ENCODE results near the gene SPTB.
"Not testable (repeated sequence)": the region's sequence is repeated elsewhere in the genome, so short reads cannot be mapped to it uniquely, and the experiment has no call there.

The SPTB gene

GRCh38 chr14:64879635-64880220, at the start of gene SPTB:
SPTB (minus strand) TSS chr14:64879907; CDS start chr14:64823094, 56,813 bp downstream.
- no peak for FAIRE-seq

- FAIRE-seq = no peak
Measured at GRCh38 chr14:64929014-64929359, 49.3 kb upstream of the SPTB start.

GRCh38 chr14:64928239-64929013, 48.7 kb upstream of the SPTB start:
- no peak for FAIRE-seq

- no peak for FAIRE-seq
Measured at GRCh38 chr14:64927031-64927430, 47.3 kb upstream of the SPTB start.

- FAIRE-seq = no peak
Measured at GRCh38 chr14:64926398-64926995, 46.8 kb upstream of the SPTB start.

GRCh38 chr14:64923015-64923414, 43.3 kb upstream of the SPTB start:
- FAIRE-seq = no peak

- FAIRE-seq = no peak
Measured at GRCh38 chr14:64920465-64920864, 40.8 kb upstream of the SPTB start.

GRCh38 chr14:64919618-64920017, 39.9 kb upstream of the SPTB start:
- FAIRE-seq = no peak

GRCh38 chr14:64919215-64919614, 39.5 kb upstream of the SPTB start:
- FAIRE-seq = no peak

- FAIRE-seq = no peak
Measured at GRCh38 chr14:64918216-64918615, 38.5 kb upstream of the SPTB start.

GRCh38 chr14:64915797-64916196, 36.1 kb upstream of the SPTB start:
- no peak for FAIRE-seq

GRCh38 chr14:64915029-64915424, 35.3 kb upstream of the SPTB start:
- FAIRE-seq = no peak

GRCh38 chr14:64914237-64915028, 34.7 kb upstream of the SPTB start, which contains the start of gene CHURC1:
CHURC1 (plus strand) TSS chr14:64914455; CDS start chr14:64914496, 41 bp downstream.
- FAIRE-seq = peak; percentile 94

GRCh38 chr14:64913477-64913876, 33.8 kb upstream of the SPTB start:
- not testable (repeated sequence) for FAIRE-seq

GRCh38 chr14:64912261-64912660, 32.6 kb upstream of the SPTB start:
- FAIRE-seq = no peak

- FAIRE-seq = peak; percentile 80
Measured at GRCh38 chr14:64910847-64911495, 31.3 kb upstream of the SPTB start.

GRCh38 chr14:64906022-64906421, 26.3 kb upstream of the SPTB start:
- no peak for FAIRE-seq

GRCh38 chr14:64899958-64900357, 20.3 kb upstream of the SPTB start:
- FAIRE-seq = no peak

- FAIRE-seq = peak; percentile 73
Measured at GRCh38 chr14:64891839-64892375, 12.2 kb upstream of the SPTB start.

GRCh38 chr14:64891173-64891838, 11.6 kb upstream of the SPTB start:
- FAIRE-seq = no peak

GRCh38 chr14:64889352-64889751, 9.6 kb upstream of the SPTB start:
- no peak for FAIRE-seq

GRCh38 chr14:64885559-64885958, 5.9 kb upstream of the SPTB start:
- FAIRE-seq = no peak
